SK-N-SH treated with all-trans-retinoic acid at 6 μM for 48 hours (cell line): ENCODE data around the gene NTNG1.

Experiments
- ATAC-seq: fragments of 200-7000 bp; cut with Tn5 transposase; 3 replicates; pipeline ENCODE4 v1.9.1; 2020; ENCODE audit warnings: mild to moderate bottlenecking, moderate library complexity
- ARNTL ChIP-seq: fragments of 450-650 bp; formaldehyde crosslinking; IDR thresholded peaks from 2 replicates; pipeline ENCODE4 v1.5.0; 2020; ENCODE audit warnings: low read depth, mild to moderate bottlenecking, moderate library complexity, borderline replicate concordance
- BACH2 ChIP-seq: fragments of 250-450 bp; sonication (Bioruptor Pico); IDR thresholded peaks from 2 replicates; pipeline ENCODE4 v1.9.0; 2021; ENCODE audit warnings: mild to moderate bottlenecking, borderline replicate concordance
- CSDC2 ChIP-seq: fragments of 250-450 bp; sonication (Bioruptor Pico); IDR thresholded peaks from 2 replicates; pipeline ENCODE4 v1.5.0; 2020; ENCODE audit warnings: mild to moderate bottlenecking, moderate library complexity
- ESRRG ChIP-seq: fragments of 250-450 bp; sonication (Bioruptor Pico); IDR thresholded peaks from 2 replicates; pipeline ENCODE4 v1.6.1; 2021; ENCODE audit warnings: mild to moderate bottlenecking
- GLIS3 ChIP-seq: fragments of 250-450 bp; sonication (Bioruptor Pico); IDR thresholded peaks from 2 replicates; pipeline ENCODE4 v1.5.0; 2020; ENCODE audit warnings: mild to moderate bottlenecking, moderate library complexity
- ISL1 ChIP-seq: fragments of 250-450 bp; sonication (Bioruptor Pico); IDR thresholded peaks from 2 replicates; pipeline ENCODE4 v2.1.2; 2022; ENCODE audit warnings: mild to moderate bottlenecking, moderate library complexity
- OSR1 ChIP-seq: fragments of 250-450 bp; sonication (Bioruptor Pico); IDR thresholded peaks from 2 replicates; pipeline ENCODE4 v1.8.0; 2022; ENCODE audit warnings: moderate library complexity, mild to moderate bottlenecking, inconsistent platforms
- PPARA ChIP-seq: fragments of 250-450 bp; sonication (Bioruptor Pico); IDR thresholded peaks from 2 replicates; pipeline ENCODE4 v1.5.0; 2020; ENCODE audit warnings: mild to moderate bottlenecking, borderline replicate concordance
- RARB ChIP-seq: fragments of 250-450 bp; sonication (Bioruptor Pico); IDR thresholded peaks from 2 replicates; pipeline ENCODE4 v1.8.0; 2021; ENCODE audit warnings: mild to moderate bottlenecking, moderate library complexity
- SNAI2 ChIP-seq: fragments of 250-450 bp; sonication (Bioruptor Pico); IDR thresholded peaks from 2 replicates; pipeline ENCODE4 v1.5.0; 2020; ENCODE audit warnings: mild to moderate bottlenecking, moderate library complexity
- TCF4 ChIP-seq: fragments of 250-450 bp; sonication (Bioruptor Pico); IDR thresholded peaks from 2 replicates; pipeline ENCODE4 v1.8.0; 2021; ENCODE audit warnings: mild to moderate bottlenecking, moderate library complexity, borderline replicate concordance
- TOX ChIP-seq: fragments of 250-450 bp; sonication (Bioruptor Pico); IDR thresholded peaks from 2 replicates; pipeline ENCODE4 v1.8.0; 2021; ENCODE audit warnings: mild to moderate bottlenecking, moderate library complexity, borderline replicate concordance
- ZC3H10 ChIP-seq: fragments of 250-450 bp; sonication (Bioruptor Pico); IDR thresholded peaks from 2 replicates; pipeline ENCODE4 v1.5.1; 2021; ENCODE audit warnings: mild to moderate bottlenecking, moderate library complexity
- ZFP3 ChIP-seq: fragments of 250-450 bp; sonication (Bioruptor Pico); IDR thresholded peaks from 2 replicates; pipeline ENCODE4 v1.5.0; 2020; ENCODE audit warnings: mild to moderate bottlenecking, moderate library complexity
- ZFP30 ChIP-seq: fragments of 450-650 bp; formaldehyde crosslinking; IDR thresholded peaks from 2 replicates; pipeline ENCODE4 v1.5.0; 2022; ENCODE audit warnings: mild to moderate bottlenecking, moderate library complexity
- ZNF565 ChIP-seq: fragments of 450-650 bp; formaldehyde crosslinking; conservative IDR thresholded peaks from 2 replicates; pipeline ENCODE4 v1.5.0; 2020; ENCODE audit warnings: low read depth, mild to moderate bottlenecking, moderate library complexity
- ZNF70 ChIP-seq: fragments of 450-650 bp; formaldehyde crosslinking; IDR thresholded peaks from 2 replicates; pipeline ENCODE4 v1.5.0; 2020; ENCODE audit warnings: mild to moderate bottlenecking, moderate library complexity
- ZNF8 ChIP-seq: fragments of 450-650 bp; formaldehyde crosslinking; IDR thresholded peaks from 2 replicates; pipeline ENCODE4 v1.5.0; 2020; ENCODE audit warnings: mild to moderate bottlenecking, moderate library complexity
- TF ChIP-seq, protein P1 (sequence below): fragments of 250-450 bp; sonication (Bioruptor Pico); IDR thresholded peaks from 2 replicates; pipeline ENCODE4 v1.8.0; 2021; ENCODE audit warnings: low read depth, mild to moderate bottlenecking, moderate library complexity, borderline replicate concordance
- TF ChIP-seq, protein P2 (sequence below): fragments of 250-450 bp; sonication (Bioruptor Pico); IDR thresholded peaks from 2 replicates; pipeline ENCODE4 v1.5.1; 2021; ENCODE audit warnings: mild to moderate bottlenecking, moderate library complexity
- TF ChIP-seq, protein P3 (sequence below): fragments of 250-450 bp; sonication (Bioruptor Pico); IDR thresholded peaks from 2 replicates; pipeline ENCODE4 v1.5.1; 2020; ENCODE audit warnings: low read depth, mild to moderate bottlenecking, moderate library complexity
- TF ChIP-seq, protein P4 (sequence below): fragments of 250-450 bp; sonication (Bioruptor Pico); IDR thresholded peaks from 2 replicates; pipeline ENCODE4 v1.5.0; 2020; ENCODE audit warnings: mild to moderate bottlenecking, moderate library complexity

The NTNG1 gene

DNA sequence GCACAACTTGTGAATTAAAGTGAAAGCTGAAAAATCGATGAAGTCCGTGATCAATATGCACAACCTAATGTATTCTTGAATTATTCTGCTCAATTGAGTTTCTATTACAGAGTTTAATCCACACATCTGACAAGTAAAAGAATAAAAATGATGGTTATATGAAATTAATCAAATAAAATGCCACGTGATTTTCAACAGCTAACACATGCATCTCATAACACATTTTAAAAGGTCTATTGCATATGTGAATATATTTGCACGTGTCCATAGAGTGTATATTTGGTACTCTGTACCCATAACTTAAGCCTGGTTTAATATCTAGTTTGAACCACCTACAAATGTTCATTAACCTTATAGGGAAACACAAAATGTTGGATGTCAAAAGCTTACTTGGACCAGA is 266.2 kb downstream of the NTNG1 start:
- no peak for ATAC-seq
- TF ChIP-seq BACH2 (CRISPR knock-in tag), result no peak
- TF ChIP-seq SNAI2 (CRISPR knock-in tag), result no peak

DNA sequence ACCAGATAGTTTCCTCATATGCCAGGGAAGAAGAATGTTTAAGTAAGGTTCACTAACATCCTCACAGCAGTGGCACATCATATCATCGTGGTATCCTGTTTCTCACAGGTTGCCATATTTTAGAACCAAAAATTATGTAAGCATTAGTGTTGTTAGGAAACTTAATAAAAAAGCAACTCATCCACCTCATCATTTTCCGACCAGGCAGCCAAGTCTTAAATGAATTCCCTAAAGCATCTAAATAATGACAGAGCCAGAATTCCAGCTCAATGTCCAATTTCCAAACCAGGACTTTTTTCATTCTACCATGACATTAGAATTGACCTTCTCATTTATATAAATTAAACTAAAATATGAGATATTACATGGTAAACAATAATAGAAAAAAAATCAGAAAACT is 272.7 kb downstream of the NTNG1 start:
- no peak for ATAC-seq

DNA sequence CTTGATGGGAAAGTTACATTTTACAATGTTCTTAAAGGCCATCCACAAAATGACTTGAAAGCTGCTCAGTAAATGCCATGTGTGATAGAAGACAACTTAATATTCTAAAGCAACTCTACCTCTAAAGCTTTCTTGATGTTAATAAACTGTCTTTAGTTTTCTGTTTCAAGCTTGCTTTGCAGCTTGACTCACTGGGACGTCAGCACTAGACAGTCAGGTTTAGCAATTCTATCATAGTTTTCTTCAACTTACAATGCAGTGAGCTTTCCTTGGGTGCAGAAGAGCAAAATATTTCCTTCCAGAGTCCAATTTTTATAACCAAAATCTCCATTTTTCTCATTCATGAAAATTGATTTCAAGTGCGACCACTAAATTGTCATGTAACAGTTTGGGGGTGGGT is 273.1 kb downstream of the NTNG1 start:
- TF ChIP-seq ZNF8 (CRISPR knock-in tag), result no peak
- no peak for TF ChIP-seq ZC3H10 (CRISPR knock-in tag)
- TF ChIP-seq ZFP3 (CRISPR knock-in tag), result no peak
- TF ChIP-seq ARNTL (CRISPR knock-in tag), result no peak
- no peak for TF ChIP-seq ESRRG
- TF ChIP-seq TCF4 (CRISPR knock-in tag), result no peak
- TF ChIP-seq, protein P1, sequence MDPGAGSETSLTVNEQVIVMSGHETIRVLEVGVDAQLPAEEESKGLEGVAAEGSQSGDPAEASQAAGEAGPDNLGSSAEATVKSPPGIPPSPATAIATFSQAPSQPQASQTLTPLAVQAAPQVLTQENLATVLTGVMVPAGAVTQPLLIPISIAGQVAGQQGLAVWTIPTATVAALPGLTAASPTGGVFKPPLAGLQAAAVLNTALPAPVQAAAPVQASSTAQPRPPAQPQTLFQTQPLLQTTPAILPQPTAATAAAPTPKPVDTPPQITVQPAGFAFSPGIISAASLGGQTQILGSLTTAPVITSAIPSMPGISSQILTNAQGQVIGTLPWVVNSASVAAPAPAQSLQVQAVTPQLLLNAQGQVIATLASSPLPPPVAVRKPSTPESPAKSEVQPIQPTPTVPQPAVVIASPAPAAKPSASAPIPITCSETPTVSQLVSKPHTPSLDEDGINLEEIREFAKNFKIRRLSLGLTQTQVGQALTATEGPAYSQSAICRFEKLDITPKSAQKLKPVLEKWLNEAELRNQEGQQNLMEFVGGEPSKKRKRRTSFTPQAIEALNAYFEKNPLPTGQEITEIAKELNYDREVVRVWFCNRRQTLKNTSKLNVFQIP, result no peak
- no peak for ATAC-seq

More for the DNA sequence above, 272.7 kb downstream of the NTNG1 start:
- TF ChIP-seq OSR1 (CRISPR knock-in tag) (no peak), GLIS3 (CRISPR knock-in tag) (no peak), ARNTL (CRISPR knock-in tag) (no peak), ZNF8 (CRISPR knock-in tag) (no peak), CSDC2 (CRISPR knock-in tag) (no peak), ZC3H10 (CRISPR knock-in tag) (no peak), TCF4 (CRISPR knock-in tag) (no peak), TOX (CRISPR knock-in tag) (no peak), ESRRG (no peak), ISL1 (no peak)
- TF ChIP-seq, protein P2, sequence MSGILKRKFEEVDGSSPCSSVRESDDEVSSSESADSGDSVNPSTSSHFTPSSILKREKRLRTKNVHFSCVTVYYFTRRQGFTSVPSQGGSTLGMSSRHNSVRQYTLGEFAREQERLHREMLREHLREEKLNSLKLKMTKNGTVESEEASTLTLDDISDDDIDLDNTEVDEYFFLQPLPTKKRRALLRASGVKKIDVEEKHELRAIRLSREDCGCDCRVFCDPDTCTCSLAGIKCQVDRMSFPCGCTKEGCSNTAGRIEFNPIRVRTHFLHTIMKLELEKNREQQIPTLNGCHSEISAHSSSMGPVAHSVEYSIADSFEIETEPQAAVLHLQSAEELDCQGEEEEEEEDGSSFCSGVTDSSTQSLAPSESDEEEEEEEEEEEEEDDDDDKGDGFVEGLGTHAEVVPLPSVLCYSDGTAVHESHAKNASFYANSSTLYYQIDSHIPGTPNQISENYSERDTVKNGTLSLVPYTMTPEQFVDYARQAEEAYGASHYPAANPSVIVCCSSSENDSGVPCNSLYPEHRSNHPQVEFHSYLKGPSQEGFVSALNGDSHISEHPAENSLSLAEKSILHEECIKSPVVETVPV (CRISPR knock-in tag), result no peak
- TF ChIP-seq, protein P3, sequence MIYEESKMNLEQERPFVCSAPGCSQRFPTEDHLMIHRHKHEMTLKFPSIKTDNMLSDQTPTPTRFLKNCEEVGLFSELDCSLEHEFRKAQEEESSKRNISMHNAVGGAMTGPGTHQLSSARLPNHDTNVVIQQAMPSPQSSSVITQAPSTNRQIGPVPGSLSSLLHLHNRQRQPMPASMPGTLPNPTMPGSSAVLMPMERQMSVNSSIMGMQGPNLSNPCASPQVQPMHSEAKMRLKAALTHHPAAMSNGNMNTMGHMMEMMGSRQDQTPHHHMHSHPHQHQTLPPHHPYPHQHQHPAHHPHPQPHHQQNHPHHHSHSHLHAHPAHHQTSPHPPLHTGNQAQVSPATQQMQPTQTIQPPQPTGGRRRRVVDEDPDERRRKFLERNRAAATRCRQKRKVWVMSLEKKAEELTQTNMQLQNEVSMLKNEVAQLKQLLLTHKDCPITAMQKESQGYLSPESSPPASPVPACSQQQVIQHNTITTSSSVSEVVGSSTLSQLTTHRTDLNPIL (CRISPR knock-in tag), result no peak

DNA sequence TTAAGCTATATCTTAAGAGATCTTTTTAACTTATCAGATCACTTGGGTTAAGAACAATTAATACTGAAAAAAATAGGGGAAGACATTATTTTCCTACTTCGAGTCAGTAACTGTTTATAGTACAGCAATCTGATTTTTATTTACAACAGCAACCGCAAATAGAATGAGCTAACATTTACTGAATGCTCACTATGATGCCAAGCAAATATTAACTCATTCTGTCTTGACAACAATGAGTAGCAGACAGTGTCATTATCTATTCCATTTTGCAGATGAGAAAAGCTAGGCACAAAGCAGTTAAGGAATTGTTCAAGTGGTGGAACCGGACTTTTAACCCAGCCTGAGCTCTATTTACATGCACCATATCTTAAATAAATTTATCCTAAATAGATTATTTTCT is 273.7 kb downstream of the NTNG1 start:
- TF ChIP-seq TOX (CRISPR knock-in tag), result no peak
- no peak for TF ChIP-seq SNAI2 (CRISPR knock-in tag)
- TF ChIP-seq, protein P4, sequence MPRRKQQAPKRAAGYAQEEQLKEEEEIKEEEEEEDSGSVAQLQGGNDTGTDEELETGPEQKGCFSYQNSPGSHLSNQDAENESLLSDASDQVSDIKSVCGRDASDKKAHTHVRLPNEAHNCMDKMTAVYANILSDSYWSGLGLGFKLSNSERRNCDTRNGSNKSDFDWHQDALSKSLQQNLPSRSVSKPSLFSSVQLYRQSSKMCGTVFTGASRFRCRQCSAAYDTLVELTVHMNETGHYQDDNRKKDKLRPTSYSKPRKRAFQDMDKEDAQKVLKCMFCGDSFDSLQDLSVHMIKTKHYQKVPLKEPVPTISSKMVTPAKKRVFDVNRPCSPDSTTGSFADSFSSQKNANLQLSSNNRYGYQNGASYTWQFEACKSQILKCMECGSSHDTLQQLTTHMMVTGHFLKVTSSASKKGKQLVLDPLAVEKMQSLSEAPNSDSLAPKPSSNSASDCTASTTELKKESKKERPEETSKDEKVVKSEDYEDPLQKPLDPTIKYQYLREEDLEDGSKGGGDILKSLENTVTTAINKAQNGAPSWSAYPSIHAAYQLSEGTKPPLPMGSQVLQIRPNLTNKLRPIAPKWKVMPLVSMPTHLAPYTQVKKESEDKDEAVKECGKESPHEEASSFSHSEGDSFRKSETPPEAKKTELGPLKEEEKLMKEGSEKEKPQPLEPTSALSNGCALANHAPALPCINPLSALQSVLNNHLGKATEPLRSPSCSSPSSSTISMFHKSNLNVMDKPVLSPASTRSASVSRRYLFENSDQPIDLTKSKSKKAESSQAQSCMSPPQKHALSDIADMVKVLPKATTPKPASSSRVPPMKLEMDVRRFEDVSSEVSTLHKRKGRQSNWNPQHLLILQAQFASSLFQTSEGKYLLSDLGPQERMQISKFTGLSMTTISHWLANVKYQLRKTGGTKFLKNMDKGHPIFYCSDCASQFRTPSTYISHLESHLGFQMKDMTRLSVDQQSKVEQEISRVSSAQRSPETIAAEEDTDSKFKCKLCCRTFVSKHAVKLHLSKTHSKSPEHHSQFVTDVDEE, result no peak
- no peak for TF ChIP-seq RARB (CRISPR knock-in tag)
- no peak for TF ChIP-seq ZNF8 (CRISPR knock-in tag)
- no peak for TF ChIP-seq ARNTL (CRISPR knock-in tag)
- no peak for TF ChIP-seq OSR1 (CRISPR knock-in tag)
- TF ChIP-seq GLIS3 (CRISPR knock-in tag), result no peak
- no peak for TF ChIP-seq ZC3H10 (CRISPR knock-in tag)
- no peak for TF ChIP-seq PPARA (CRISPR knock-in tag)
- no peak for TF ChIP-seq ZNF70 (CRISPR knock-in tag)
- TF ChIP-seq, protein P3 (CRISPR knock-in tag), result no peak
- TF ChIP-seq, protein P1, result no peak
- TF ChIP-seq ZNF565 (CRISPR knock-in tag), result no peak
- TF ChIP-seq ZFP30 (CRISPR knock-in tag), result no peak
- no peak for ATAC-seq
